HG03378 (cell line): ENCODE measurements around the gene NPAS2.

Experiments used
- ATAC-seq: cut with Tn5 transposase; IDR thresholded peaks from one replicate; pipeline ENCODE4 v1.9.1; 2021; ENCODE audit warnings: mild to moderate bottlenecking, moderate library complexity; ENCODE audit not compliant: unreplicated experiment

Gene NPAS2

DNA sequence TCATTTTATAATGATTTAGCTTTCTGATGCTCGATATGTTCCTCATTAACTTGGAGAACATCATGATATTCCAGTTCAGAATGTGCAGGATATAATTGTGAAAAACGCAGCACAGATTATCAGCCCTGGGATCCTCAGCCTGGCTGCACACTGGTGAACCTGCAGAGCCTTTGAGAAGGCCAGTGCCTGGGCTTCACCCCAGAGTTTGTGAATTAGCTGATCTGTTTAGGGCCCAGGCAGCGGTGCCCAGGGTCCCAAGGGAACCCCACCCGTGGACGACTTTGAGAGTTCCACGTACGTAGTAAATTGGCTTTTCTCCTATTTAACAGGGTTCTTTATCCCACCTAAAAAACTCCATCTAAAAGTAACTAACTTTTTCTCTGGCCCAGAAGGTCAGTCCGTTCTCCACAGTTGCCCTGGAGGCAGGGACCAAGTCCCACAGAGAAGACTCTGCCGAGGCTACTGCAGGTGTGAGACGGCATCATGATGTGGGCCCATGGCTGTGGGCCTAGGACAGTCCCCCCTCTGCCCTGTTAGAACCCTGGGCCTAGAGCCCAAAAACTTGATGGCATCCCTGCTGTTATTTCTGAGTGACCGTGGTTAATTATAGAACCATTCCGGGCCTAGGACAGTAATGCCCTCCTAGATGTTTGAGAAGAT, 142.6 kb downstream of the NPAS2 start:
- ATAC-seq, result no peak

DNA sequence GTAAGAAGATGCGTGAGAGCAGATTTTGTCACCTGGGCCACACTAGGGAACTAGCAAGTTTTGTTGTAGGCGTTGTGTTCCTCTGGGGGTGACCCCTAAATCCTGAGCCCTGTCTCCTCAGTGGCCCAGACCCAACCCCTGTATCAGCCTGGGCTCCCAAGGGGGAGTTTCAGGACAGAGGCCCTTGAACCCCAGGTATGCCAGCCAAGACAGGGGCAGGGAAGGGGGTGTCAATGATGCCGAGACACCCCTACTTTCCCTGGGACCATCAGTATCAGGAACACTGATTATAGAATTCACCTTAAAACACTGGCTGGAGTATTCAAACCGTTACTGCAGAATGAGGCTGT, 143.1 kb downstream of the NPAS2 start:
- ATAC-seq, result no peak

DNA sequence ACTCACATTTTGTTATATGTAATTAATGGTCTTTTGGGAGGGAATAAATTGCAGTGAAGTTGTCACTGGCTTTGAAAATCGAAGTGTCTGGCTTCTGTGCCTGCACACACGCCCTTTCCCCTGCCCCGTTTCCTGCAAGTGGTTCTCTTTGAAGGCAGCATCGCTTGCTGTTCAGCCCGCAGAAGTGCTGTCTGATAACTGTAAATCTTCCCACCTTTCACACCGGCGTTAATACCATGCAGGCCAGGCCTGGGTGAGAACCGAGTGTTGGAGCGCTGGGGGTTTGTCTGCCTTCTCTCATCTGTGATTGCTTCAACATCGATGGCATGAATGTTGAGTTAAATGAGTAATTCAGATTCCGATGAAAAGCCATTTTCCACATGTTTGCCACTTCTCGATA, 144.3 kb downstream of the NPAS2 start:
- ATAC-seq, result no peak

DNA sequence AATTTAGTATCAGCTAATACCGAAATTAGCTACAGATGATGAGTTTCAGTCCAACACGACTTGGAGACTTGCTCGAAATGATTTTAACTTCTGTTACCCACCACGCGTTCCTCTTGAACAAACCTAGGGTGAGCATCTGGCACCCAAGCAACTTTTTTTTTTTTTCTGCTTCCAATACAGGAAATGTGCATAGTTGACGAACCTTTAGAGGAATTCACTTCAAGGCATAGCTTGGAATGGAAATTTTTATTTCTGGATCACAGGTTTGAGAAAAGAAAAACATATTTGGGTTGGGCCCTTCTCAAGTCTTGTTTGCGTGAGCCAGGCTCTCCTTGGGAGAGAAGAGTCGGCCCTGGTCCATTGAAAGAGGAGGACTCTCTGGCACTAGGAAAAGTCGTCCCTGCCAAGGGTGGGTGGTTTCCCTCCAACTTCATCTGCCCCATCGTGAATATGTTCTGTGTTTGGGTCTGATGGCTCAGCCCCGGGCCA, 144.8 kb downstream of the NPAS2 start:
- no peak for ATAC-seq

DNA sequence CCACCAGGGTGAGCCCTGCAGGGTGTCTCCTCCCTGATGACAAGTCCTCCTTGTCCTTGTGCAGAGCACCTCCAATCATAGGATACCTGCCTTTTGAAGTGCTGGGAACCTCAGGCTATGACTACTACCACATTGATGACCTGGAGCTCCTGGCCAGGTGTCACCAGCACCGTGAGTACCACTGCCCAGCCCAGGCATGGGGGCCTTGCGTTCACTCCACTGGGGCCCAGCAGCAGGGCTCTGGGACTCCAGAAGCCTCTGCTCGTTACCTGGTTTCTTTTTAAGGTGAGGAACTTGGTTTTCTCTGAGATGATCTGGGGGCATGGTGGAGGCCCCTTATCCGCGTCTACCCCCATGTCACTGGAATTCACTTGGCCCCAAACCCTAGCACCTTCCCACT, 145.7 kb downstream of the NPAS2 start:
- no peak for ATAC-seq

DNA sequence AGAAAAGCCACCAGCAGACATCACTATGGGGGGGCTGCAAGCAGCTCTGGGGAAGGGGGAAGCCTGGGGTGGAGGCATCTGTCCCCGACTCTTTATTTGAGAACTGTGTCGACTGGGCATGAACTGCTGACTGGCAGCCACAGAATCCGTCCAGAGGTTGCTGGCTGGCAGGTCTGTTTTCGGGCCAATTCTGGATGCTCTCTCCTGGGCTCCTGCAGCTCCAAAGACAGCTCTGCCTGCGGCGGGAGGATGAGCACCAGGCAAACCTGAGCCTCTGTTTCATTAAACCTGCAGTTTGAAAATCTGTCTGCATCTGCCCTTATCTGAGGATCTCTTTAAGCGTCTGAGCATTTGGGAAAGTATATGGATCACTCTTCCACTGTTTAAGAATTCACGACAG, 147.8 kb downstream of the NPAS2 start:
- no peak for ATAC-seq

DNA sequence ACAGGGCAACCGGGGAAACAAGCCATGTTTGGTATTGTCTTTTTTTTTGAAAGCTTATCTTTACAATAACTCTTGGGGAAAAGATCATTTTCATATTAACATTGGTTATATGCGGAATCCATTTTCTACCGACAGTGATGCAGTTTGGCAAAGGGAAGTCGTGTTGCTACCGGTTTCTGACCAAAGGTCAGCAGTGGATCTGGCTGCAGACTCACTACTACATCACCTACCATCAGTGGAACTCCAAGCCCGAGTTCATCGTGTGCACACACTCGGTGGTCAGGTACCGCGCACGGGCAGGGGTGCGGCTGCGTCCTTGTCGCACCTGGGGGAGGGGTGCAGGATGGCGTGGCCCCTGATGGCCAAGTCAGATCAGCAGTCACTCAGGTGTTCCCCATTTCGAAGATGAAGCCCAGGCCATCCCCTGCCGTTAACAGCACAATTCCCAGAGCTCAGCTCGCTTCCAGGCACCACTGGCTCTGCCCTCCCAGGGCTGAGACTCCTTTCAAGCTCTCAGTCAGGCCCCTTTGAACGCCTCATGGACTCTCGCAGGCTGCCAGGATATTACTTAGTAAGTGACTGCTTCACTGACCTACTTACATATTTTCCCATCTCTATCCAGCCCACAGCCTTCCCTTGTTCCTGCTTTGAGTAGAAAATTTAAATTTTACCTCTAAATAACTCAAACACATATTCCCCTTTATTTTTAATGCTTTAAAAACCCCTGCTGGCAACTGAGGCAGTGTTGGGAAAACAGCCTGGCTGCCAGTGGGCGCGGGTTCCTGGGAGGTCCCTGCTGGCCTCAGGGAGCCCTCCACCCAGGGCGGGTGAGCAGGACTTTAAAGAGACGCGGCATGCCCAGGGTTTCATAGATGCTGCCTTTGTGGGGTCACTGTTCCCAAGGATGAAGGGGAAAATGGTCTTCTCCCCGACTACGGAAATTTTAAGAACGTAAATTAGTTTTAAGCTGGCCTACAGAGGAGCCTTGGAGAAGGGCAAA, 148.5 kb downstream of the NPAS2 start:
- ATAC-seq, result no peak

DNA sequence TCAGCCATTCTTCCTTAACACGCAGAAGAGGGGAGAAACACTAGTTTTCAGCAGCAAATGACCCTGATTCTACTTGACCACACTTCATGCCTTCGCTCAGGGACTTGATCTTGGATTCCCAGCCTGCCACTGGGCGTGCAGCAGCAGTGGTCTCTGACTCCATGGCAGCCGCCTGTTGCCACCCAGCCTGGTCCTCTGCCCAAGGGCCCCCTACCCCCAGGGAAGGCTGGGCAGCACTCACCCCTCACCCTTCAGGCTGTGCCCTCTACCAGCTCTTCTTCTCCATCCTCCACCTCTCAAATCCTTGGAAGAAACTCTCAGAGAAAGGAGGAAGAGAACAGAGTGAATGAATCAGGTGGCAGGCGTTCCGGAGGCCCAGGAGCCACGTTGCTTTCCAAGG, 150.1 kb downstream of the NPAS2 start:
- no peak for ATAC-seq

DNA sequence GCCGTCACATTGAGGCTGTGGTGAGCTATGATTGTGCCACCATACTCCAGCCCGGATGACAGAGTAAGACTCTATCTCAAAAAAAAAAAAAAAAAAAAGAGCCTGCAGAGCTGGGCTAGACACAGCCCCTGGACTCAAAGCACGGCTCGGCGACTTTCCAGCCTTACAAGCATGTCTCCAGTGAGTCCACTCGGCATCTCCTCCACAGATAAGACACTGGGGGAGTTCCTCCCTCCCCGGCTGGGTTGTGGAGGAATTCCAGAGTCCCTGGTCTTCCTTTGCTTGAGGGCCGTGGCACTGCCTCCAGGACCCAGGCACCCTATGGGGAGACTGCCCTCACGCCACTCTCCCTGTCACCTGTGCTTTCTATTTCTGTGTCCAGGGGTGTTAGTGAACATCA, 151.3 kb downstream of the NPAS2 start:
- ATAC-seq, result no peak

DNA sequence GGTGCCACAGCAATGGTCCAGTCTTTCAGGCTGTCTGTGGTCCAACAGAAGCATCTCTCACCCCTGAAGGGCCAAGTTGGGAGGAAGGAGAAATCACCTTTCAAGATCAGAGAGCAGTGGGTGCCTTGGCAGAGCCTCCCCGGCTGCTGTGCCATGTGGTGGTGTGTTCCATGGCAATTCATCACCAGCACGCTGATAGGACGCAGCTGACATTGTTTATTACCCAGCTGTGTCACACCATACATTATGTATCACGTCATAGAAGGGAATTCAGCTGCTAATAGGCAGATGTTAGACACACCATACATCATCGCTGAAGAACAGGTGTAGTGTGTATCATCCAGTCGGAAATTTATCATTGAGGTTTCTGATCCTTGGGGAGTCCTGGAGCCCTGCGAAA, 152.5 kb downstream of the NPAS2 start:
- no peak for ATAC-seq

DNA sequence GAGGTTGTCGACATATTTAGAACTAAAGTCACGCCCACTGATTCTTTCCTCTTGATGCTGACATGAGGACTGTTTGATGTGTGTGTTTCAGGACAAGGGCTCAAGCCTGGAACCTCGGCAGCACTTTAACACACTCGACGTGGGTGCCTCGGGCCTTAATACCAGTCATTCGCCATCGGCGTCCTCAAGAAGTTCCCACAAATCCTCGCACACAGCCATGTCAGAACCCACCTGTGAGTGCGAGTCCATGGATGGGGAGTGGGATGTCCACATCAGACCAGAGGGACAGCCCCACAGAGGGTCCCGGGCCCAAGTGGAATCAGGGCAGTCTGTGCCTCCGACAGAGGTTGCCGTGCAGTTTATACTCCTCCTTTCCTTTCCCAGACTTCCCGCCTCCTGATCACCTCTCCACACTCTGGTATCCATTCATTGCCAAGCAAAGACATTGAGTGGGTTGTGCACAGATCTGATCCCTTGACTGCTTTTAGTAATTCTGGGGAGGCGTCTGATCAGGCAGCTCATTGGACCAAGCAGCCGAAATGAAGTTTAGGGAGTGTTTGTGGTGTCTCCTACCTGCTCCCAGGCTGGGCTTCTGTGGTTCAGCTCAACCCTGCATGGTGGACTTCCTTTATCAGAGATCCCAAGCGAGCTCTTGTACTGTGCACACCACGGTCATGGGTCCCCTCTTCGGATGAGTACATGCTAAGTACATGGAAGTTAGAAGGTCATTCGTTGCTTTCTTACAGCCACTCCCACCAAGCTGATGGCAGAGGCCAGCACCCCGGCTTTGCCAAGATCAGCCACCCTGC, 155.0 kb downstream of the NPAS2 start:
- ATAC-seq, result no peak

DNA sequence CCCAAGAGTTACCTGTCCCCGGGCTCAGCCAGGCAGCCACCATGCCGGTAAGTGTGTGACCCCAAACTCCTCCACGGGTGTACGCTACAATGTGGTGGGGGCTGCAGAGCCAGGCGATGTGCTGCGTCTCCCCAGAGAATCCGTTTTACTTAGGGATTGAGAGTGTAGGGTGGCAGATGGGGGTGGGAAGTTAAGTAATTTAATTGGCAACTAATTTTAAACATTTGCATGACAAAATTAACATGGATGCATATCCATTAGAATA, 155.5 kb downstream of the NPAS2 start:
- ATAC-seq, result no peak

DNA sequence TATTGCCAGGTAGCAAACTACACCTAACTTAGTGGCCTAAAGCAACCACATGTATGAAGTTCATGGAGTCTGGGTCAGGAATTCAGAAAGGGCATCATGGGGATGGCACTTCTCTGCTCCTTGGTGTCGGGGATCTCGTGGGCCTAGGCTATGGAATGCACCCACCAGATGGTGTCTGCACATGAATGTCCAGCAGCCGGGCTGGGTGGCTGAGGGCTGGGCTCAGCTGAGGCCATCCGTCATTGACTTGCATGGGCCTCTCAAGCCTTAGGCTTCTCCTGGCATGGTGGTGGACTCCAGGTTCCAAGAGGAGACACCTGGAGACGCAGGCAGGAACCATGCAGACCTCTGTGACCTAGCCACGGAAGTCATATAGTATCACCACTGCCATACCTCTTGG, 156.1 kb downstream of the NPAS2 start:
- ATAC-seq, result no peak

DNA sequence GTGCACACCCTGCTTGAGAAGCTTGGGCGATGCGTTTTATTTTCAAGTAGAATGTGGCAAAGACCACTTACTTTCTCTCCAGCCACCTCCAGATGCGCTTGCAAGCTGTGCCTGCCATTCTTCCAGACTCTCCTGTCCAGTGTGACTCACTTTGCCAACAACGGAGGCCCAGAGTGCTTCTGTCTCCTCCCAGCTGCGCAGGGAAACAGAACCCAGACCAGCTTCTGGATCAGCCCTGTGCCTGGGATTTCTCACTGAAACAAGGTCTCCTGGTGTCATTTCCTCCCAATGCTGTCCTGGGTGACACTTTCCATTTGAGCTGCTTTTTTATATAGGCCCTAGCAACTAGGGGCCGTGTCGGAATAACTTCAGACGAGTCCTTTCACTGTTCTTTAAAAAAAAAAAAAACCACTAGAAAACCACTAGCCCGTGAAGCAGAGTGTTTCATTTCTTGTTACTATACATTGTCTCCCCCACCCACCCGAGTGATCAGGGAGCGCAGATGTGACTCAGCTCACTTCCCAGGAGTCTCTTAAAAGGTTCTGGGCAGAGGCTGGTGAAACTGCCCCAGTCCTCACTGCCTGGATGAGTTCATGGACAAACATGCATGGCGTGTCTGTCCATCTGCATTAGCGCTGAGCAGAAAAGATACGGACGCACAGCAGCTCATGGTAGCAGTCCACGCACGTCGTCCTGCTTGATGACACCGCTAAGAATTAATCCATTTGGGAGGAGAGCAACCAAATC, 156.9 kb downstream of the NPAS2 start:
- ATAC-seq, result peak; percentile 71

DNA sequence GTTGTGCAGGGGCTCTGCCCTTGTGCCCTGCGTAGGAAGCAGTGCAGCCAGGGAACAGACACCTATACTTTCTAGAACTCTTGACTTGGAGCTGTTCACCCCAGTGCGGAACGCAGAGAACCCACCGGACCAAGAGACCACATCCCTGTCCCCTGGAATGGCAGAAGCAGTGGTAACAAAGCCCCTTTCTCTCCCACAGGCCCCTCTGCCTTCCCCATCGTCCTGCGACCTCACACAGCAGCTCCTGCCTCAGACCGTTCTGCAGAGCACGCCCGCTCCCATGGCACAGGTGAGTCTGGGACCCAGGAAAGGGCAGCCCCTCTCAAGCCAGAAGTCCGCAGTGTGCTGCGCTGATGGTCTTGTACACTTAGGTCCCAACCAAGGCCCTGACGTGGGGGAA, 157.6 kb downstream of the NPAS2 start:
- ATAC-seq, result no peak

DNA sequence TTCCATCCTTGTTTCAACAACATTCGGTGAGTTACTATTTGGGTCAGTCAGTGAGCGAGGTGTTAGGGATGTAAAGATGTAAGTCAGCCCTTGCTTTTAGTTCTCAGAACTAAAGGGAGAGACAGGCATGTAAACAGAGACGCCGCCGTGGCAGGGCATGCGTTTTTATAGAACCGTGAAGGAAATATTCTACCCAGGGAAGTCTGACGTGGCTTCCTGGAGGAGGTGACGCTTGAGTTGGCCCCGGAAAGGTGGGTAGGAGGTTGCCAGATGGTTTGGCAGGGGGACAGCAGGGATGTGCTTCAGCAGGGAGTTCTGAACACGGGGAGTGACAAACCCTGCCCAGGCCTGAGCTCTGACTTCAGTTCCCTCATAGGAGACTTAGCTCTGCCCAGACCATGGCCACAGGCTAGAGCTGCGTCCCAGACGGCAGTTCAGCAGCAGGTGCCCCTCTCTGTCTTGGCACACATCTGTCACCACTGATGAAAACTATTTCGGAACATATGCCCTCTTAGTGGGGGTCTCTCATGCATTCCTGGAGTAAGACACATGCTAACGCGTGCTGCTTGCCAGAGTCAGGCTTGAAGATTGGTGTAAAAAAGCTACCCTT, 158.7 kb downstream of the NPAS2 start:
- no peak for ATAC-seq

DNA sequence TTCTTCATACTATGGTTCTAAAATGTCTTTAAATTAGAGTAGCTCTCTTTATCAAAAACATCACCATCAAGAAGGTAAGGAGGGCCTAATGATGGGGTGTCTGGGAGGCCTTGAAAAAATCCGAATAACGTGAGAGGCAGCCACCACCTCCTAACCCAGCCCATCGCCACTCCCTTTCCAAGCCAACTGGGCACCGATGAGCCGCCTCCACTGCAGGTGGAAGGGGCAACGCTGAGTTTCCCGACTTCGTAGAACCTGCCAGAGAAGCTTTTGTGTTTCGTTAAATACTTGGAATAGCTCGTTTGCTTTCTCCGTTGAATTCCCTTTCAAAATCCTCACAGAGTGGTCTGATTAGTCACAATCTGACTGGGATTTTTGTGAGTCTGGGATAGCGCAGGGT, 160.1 kb downstream of the NPAS2 start:
- no peak for ATAC-seq

DNA sequence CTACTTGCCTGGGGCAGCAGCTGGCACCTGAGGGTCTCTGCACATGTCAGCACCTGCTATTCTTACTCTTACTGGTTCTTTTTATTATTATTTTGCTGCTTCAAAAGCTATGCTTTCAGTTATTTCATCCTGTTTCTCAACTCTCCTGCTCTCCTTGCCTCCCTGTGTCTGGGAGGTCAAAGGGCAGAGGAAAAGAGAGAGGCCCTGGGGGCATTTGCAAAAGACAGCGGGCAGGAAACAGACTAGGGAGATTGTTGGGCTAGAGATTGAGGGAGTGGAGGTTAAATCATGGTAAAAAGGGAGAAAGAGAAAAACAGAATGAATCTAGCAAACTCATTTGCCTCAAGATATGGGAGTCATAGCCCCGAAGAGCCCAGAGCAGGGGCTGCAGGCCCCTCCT, 161.1 kb downstream of the NPAS2 start:
- ATAC-seq, result no peak

DNA sequence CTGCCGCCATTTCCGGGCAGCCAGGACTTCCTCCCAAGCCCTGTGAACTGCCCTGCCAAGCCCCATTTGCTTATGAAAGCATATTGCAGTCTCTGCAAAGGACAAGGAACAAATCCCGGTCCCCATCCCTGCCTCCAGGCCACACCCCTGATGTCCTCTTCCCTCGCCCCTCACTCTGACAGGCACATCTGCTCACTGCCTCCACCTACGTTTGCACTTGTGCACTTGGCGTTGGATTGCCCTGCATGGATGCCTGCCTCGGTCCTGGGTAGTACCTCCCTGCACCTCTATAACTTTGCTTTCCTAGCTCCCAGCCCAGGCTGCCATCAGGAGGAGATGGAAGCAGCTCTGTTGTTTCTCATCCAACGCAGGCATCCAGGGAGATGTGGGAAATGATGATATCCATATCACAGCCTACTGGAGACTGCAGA, 162.5 kb downstream of the NPAS2 start:
- ATAC-seq, result no peak

DNA sequence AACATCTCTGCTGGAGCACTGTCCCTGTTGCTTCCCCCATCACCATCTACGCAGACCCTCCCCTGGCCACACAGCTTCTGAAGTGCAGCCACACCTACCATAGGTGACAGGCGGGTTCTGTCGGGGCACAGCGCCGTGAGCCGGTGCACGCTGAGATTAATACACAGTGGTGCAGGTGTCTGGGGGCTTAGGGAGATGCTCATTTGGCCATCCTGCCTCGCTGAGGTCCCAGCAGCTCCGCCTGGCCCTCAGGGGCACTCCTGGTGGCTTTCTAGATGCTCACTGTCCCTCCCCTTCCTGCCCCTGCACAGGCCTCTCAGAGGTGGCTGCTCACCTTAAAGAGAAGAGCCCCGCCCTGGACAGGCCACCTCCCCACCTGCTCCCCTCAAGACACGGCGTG, 163.3 kb downstream of the NPAS2 start:
- ATAC-seq, result no peak
